Activated CD4-positive, alpha-beta T cell treated with anti-CD3 and anti-CD28 coated beads, Interleukin-2, amount 50 U/mL, for 1 hour (primary cell): ENCODE measurements around the gene CHN2.
"Not testable (repeated sequence)": the region's sequence is repeated elsewhere in the genome, so short reads cannot be mapped to it uniquely, and the experiment has no call there.

Experiments
- DNase-seq: peaks from one replicate; pipeline ENCODE4 v3.0.0-alpha.2; 2020

CHN2 gene

DNA sequence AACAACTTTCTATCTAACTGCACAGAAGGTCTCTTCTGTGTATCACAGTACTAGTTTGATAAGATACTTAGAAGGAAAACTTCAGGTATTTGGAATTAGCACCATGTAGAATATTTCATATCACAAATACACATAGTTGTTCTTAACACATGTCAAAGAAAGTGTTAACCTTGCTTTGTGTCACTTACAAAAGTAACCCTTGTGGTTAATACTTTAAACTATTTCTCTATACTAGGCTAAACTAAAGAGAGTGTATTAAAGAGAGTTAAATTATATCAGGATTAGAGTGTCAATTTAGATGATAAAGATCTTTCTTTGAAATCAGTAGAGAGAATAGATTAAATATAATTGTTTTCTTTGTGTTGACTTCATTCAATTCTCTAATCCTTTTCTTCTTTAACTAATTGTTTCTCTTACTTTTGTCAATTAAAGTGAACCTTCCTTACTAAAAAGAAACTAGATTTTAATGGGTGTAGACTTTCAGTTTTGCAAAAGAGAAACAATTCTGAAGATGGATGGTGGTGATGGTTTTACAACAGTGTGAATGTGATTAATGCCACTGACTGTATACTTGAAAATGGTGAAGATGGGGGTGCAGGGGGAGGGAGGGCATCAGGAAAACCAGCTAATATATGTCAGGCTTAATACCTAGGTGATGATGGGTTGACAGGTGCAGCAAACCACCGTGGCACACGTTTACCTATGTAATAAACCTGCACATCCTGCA is 67.8 kb downstream of the CHN2 start:
- no peak for DNase-seq

DNA sequence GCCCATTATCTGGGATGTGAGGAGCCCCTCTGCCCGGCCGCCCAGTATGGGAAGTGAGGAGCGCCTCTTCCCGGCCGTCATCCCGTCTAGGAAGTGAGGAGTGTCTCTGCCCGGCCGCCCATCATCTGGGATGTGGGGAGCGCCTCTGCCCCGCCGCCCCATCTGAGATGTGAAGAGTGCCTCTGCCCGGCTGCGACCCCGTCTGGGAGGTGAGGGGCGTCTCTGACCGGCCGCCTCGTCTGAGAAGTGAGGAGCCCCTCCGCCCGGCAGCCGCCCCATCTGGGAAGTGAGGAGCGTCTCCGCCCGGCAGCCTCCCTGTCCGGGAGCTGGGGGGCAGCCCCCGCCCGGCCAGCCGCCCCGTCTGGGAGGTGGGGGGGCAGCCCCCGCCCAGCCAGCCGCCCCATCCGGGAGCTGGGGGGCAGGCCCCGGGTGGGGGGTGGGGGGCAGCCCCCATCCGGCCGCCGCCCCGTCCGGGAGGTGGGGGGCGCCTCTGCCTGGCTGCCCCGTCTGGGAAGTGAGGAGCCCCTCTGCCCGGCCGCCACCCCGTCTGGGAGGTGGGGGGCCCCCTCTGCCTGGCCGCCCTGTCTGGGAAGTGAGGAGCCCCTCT is 69.1 kb downstream of the CHN2 start:
- DNase-seq, result not testable (repeated sequence)

DNA sequence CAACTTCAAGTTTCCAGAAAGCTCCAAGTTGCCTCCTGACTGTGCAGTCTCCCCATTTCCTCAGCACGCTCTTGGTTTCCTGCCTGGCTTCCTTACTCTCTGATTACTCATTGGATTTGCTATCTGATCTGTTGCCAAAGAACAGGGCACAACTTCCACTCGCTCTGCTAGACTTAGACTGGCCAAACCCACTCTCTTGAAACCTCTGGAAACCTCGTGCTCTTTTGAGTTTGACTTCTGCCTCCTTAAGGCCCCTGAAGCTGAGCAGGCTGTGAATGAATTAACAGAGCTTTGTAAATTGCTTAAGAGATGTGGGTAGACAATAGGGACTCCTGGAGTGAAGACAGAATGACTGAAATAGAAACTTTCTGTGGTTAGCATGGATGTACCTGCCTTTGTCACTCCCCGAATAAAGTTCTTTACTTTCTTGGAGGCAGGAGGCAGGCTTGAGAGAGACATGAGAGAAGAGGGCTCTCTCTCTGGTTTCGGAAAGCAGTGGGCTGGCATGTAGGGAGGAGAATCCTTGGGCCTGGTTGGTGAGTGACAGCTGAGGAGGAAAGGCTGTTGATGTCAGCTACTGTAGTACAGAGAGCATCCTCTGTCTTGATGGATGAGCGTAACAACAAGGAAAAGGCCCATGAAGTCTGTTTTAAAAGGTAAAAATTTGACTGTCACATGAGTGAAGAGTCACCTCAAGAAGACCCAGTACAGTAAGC is 70.8 kb downstream of the CHN2 start:
- DNase-seq, result no peak

DNA sequence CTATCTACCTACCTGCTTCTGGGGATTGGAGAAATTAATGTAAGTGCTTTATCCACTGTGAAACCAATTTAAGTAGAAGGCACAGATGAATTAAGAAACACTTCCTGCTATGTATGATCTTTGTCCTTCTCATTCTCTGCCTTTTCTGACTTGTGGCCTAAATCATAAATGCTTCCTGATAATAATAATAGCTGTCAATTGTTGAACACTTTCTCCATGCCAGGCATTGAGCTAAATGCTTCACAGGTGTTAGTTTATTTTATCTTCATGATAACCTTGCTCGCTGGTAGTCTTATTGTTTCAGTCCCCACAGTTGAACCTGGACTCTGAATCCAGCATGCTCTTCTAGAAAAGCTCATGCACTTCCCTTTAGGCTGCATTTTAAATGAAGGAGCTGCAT is 75.4 kb downstream of the CHN2 start:
- DNase-seq, result no peak

DNA sequence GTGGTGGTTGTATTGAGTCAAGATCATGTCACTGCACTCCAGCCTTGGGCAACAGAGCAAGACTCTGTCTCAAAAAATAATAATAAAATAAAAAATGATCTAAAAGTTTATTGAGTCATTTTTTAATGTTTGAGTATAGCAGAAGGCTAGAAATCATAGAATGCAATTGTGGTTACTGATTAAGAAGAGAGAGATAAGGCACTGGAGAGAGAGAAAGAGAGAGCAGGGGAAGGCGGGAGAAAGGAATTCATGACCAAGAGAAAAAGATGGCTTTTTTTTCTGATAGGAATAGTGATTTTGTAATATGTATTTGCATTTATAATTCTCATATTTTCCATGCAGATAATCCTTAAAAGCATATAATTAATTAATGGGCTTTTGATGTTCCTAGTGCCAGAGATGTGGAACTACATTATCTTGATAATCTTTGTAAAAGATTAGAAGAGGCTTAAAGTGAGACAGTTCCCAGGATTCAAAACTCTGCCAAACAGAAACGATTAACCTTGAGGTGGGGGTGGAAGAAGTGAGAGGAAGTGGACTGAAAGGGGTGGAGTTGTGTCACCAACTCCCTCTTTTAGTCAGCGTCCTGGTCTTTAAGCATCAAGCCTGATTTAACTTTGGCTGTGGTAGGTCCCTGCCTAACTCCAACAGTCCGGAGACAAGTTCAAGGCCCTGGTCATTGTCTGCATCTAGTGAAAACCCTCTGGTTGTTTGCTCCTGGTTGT is 76.2 kb downstream of the CHN2 start:
- DNase-seq, result no peak

DNA sequence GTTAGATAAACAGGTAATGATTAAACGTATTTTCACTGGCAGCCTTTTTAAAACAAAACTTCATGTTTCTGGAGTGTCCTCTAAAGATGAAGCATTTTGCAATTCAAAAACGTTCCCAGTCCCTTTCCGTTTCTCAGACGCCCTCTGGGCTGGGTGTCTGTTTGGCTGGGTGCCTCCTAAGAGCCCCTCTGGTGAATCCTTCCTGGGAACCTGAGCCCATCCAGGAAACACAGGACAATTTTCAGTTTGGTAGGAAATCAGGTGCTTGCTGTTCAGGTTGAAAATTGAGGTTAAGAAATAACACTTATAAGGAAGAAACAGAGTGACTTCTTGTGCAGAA is 76.7 kb downstream of the CHN2 start:
- no peak for DNase-seq

DNA sequence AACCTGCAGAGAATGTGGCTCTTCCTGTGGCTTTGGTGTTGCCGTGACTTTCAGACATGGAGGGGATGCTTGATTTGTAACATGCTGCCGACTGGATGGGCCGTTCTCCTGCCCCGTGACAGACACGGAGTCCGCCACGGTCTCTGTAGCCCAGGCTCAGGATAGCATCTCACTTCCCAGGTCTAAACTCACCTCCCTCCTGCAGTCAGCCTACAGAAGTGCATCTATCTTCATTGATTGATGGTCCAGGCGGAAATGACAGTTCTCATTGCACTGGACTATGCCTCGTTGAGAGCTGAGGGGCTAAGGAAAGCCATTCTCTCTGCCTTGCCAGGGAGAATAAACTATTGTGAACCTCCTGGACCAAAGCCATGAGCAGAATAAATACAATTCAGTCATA is 77.5 kb downstream of the CHN2 start:
- no peak for DNase-seq

DNA sequence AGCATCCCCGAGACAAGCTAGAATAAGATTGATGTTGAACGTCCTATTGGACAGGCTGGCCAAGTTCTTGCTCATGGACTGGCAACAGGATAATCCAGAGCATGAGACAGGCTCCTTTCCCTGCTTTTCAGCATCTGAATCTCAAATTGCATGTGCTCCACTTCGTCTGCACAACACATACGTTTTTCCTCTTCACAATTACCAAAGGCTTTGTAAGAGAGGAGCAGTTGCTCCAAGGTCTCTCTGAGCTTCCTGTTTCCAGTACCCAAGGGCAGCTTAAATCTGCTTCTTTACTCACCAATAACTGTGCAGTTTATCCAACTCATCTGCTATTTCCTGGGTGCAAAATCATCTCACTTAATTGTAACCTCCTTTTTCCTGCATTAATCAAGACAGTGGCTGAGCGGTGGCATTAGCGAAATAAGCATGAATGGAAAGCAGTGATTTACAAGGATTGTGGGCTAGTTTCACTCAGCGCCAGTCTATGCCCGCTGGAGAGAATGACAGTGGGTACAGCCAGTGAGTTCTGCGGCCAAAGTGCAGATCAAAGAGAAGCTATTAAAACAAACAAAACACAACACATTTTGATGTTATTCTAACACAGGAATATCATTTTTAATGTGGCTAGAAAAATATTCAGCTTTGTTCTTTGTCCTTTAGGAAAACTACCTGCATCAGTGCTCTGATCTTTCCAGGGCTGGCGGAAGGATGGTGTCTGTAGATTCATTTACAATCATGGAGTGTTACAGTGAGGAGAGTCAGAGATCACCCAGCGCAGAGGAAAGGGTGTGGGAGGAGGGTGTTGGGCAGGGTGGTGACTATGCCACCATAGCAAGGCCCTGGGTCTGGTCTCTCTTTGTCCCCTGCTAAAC is 79.8 kb downstream of the CHN2 start:
- DNase-seq, result no peak

DNA sequence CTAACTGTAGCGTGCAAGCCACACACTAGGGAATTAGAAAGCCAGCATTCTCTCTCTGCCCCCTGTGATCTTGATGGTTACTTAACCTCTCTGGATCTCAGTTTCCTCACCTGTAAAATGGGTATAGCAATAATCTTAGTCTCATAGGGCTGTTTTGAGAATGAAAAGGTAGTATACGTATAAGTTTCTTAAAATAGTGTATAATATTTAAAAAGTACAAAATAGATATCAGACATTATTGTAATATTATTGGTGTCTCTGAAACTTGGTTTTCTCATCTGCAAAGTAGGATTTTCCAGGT is 80.4 kb downstream of the CHN2 start:
- DNase-seq, result no peak

DNA sequence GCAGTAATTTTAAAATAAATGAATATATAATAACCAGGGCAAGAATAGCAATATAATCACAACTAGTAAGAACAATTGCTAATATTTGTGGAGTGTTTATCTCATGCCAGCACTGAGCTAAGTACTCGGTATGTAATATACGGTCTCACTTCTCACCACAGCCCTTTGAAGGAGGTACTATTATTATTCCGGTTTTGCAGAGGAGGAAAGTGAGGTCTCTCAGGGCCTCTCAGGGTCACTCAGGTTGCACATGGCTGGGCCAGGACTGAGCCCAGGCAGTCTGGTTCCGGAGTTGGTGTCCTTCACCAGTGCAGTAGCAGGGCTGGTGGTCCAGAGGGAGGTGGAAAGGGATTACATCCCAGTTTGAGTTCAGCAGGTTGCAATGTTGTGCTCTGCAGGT is 80.9 kb downstream of the CHN2 start:
- no peak for DNase-seq

DNA sequence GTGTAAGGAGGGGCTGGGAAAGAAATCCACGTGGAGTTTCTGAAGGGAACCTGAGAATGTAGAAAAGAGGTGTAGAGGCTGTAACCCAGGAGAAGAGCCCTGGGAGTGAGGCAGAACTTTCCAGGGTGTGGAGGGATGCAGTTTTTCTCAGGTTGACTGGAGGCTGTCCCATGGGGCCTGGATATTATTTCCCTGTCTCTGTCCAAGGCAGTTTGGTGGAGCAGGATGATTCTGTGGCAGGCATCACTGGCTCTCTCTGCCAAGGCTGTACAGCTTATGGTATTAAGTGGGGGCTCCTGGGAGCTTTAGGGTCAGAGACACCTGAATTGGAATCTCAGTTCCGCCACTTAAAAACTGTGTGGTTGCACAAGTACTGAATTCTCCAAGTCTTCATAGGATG is 81.6 kb downstream of the CHN2 start:
- no peak for DNase-seq

DNA sequence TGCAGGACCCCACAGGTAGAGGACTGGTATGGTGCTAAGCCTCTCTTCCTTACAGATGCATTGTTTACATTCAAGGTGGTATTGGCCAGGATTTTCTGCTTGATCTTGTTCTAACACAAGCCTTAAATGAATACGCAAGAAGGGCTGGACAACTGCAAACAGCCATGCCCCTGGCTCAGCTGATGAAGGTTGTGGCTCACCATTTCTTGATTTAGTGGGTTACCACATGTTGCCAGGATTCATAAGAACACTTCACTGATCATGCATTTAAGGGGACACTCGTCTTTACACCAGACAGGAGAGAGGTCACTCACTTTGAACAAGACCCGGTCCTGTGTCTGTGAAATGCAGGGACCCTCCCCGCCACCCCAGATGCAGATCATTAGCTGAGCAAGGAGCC is 82.2 kb downstream of the CHN2 start:
- DNase-seq, result no peak

DNA sequence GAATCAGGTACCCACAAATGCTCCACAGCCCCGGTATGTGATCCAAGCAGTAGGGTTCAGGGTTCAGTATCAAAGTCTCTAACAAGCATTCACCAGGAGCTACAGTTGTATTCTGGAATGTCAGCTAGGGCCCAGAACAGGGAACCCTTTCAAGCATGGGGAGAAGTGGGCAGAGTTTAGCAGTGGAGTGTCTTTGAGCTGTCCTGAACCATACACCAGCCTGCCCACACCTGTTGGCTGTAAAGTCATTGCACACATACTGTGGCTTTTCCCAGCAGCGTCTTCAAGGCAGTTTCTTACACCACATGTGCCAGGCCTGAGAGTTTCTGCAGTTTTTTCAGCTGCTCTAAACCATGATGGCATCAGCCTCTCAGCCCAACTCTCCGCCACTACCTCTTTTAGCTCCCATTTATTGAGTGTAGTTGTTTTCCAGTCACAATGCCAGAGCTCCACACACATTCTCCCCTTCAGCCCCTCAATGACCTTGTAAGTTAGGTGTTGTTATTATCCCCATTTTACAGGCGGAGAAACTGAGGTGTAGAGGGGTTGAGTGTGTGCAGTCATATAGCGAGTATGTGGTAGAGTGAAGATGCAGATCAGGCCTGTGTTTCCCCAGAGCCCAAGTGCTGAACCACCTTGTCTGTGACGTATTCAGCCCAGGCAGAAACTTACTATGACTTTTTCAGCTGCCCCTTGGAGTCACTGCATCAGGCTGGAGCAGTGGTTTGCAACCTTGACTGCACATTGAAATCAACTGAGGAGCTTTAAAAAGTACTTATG is 83.1 kb downstream of the CHN2 start:
- no peak for DNase-seq

DNA sequence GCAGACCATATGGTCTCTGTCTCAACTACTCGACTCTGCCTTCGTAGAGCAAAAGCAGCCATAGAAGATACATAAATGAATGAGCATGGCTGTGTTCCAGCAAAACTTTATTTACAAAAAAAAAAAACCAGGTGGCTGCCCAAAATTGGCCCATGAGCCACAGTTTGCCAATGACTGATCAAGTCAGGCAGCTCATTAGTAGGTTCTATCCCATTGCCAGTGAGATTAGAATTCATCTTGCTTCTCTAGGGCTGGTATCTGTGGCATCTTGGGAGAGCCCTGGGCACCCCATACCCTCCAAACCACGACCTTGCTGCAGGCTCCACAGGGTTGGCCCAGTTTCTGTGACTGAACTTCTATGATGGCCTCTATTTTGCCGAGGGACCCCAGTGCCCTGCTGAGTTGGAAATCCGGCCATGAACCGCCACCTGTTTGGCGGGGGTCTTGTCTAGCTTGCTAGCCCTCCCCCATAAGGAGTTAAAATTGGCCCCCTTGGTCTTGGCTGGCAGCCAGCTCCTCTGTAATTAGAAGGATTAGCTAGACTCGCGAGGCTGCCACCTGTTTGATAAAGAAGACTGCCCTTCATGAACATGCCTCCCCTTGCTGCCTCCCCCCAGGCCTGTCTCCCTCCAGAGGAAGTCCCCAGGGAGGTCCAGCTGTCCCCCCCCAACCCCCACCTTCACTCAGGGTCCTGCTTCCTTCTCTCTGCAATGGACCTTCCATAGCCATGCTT is 83.9 kb downstream of the CHN2 start:
- DNase-seq, result no peak

DNA sequence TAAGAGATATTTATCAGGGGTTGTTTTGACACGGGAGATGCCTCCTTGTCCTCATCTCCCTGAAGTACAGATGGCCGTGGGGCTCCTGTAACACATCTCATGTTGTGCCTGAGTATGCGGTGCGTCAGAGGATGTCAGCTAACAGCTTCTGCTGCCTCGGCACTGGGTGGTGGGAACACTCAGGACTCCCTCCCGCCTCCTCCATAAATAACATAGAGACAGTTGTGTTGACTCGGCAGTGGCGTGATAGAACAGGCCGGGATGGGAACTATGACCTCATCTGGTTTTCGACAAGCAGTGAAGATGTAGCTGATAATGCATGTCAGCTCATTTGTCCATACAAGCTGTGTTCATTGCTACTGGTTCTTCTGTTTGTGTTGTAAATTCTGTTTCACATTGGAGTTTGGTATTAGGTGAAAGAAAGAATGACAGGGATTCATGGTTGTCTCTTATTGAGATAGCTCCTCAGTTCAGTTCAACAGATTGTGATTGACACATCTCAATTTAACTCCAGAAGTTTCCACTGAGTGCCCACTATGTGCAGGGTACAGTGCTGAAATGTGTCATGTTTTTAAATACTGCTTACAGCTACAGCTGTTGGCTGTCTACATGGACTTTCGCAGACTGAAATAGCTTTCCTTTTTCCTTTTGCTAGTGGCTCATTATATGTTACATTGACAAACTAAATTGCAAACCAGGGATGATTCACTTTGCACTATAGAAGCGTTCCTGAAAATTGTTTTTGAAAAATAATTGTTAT is 87.4 kb downstream of the CHN2 start:
- no peak for DNase-seq

DNA sequence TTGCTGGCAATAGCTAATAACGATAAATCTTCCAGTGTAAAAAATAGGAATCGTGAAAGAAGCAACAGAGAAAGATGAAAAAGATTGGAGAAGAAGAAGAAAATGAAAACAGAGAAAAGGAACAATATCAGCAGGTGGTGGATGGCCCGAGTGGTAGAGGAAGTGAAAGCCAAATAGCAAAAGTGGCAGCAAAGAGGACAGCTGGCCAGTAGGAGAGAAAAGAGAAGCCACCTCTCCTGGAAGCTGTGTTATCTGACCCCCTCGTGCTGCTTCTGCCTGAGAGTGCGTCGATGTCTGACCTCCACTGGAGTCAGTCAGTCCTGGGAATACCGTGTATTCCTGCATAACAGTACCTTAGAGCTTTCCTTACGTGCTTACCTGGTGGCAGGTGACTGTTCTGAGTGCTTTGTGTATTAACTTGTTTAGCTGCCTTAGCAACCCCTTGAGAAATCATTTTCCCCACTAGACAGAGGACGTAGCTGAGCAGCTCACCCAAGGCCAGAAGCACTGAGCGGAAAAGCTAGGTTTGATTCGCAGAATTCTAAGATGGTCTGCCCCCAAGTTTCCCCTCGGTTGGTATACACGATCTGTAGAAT is 88.3 kb downstream of the CHN2 start:
- no peak for DNase-seq

DNA sequence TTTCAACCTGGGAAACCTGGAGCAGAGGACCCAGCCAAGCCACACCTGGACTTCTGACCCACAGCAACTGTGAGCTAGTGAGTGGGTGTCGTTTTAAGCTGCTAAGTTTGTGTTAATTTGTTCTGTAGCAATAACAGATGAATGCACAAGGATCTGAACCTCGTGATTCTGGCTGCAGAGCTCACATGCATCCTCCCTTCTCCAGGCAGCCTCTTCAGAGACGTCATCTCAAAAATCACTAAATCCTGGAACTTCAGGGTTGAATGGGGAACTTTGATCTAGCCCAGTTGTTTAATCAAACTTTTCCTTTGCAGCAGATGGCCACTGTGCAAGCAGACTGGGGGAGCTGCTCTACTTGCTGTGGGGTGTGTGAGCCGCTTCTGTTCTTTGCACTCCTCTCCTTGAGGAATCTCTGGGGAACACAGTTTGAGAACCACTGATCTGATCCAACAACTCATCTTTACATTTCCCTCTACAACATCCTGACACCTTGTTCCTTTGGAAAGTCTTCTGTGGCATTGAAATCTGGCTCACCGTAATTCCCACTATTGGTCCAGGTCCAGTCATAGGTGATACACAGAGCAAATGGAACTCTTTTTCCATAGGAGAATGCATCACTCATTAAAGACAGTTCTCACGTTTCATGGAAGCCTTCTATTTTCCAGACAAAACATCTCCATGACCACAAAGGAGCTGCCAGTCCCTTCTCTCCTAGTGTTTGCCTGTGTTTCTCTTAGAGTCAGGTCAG is 90.3 kb downstream of the CHN2 start:
- DNase-seq, result no peak

DNA sequence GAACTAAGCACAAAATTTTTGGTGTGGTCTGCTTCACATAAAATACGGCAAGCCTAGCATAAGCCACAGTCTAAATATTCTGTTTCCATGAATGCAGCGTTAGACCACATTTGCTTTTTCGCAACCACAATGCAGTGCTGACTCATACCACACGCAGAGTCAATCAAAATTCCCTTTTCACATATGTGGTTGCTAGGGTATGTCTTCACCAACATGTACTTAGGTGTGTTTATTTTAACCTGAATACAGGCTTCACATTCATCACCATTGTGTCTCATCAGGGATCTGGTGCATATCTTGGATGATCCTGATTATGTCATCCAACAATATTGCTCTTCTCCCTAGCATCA is 90.8 kb downstream of the CHN2 start:
- no peak for DNase-seq

DNA sequence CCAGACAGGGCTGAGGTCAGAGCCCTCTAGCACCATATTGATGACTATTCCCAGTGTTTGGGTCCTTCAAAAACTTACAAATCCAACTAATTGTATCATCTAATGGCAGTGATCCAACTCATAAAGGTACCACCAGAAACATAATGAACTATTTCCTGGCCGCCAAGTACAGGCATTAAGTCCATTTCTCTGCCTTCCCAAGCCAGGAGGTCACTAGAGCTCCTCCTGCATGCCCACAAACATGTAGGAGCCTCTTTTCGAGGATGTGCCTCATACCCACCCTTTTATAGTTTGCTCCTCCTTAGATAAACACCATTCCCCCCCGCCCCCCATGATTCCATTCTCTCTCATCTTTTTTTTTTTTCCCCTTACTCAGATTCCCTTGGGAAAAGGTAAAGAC is 91.3 kb downstream of the CHN2 start:
- DNase-seq, result no peak

DNA sequence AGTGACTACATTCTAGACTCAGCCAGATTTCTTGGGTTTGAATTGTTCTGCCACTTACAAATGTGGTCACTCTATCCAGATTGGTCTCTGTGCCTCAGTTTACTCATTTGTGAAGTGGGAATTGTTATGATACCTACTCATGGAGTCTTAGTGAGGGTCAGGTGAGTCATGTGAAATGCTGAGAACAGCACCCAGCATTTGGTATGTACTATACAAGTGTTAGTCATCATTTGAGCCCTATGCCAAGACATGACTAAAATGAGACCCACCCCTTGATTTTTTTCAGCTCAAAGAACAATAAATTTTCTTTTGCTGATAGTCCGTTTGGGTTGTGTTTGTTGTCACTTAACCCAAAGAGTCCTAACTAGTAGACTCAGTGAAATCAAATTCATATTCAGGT is 92.8 kb downstream of the CHN2 start:
- DNase-seq, result no peak
